Measurements from ENCODE around the gene ZNF408.

DNA sequence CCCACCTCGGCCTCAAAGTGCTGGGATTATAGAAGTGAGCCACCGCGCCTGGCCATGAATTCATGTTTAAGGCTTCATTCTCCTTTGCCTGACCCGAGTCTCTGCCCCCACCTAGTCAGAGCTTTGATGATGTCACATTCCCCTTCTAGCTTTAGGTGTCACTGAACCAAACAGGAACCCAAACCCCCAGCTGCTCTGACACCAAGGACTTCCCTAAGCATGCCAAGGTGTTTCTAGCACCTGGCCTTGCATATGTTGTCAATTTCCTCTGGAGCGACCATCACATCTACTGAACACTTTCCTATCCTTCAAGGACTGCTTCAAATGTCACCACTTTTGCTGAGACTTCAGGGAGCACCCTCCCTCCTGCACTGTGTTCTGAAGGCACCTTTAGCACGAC is 20.5 kb downstream of the ZNF408 start:
- TF ChIP-seq, protein P1, sequence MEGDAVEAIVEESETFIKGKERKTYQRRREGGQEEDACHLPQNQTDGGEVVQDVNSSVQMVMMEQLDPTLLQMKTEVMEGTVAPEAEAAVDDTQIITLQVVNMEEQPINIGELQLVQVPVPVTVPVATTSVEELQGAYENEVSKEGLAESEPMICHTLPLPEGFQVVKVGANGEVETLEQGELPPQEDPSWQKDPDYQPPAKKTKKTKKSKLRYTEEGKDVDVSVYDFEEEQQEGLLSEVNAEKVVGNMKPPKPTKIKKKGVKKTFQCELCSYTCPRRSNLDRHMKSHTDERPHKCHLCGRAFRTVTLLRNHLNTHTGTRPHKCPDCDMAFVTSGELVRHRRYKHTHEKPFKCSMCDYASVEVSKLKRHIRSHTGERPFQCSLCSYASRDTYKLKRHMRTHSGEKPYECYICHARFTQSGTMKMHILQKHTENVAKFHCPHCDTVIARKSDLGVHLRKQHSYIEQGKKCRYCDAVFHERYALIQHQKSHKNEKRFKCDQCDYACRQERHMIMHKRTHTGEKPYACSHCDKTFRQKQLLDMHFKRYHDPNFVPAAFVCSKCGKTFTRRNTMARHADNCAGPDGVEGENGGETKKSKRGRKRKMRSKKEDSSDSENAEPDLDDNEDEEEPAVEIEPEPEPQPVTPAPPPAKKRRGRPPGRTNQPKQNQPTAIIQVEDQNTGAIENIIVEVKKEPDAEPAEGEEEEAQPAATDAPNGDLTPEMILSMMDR (IDR thresholded peaks at IDR 0.05): no peak
- TF ChIP-seq ZFX (IDR thresholded peaks at IDR 0.05; ENCODE audit: borderline replicate concordance): no peak

All from 22Rv1 (cell line).